ENCODE results near the gene GP1BB. TPM values are rescaled to one million over a fixed set of nuclear protein-coding genes. Genes with fewer than 3 reads are reported as not detected.
A peak's percentile ranks its signal among the peaks of the same experiment; 100 is the strongest.

GP1BB gene
- total and polyA plus RNA-seq, 2 of the 4 experiments (the other 2 are of a cell fraction): 0.18 to 1.5 TPM

DNA sequence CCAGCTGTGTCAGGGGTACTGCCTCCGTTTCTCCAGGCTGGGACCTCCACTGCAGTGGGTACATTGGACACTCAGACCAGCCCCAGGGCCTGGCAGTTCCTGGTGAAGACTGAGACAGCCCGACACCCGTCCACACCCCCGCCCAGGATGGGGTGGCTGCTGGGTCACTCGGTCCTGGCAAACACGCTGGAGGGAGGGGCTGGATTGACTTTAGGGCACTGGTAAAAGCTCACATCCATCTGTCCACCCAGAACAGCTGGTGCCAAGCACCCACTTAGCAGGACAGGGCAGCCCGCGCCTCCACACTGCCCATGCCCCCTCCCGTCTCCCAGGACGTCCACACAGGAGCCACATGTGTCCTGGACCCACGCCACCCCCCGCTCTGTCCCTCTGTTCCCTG is 26.5 kb downstream of the GP1BB start:
- peaks cover 39% of the 10 kb centered on the region for H3K27me3 ChIP-seq (ENCODE audit: control insufficient read depth, insufficient read depth, low read length)
- no peak overlapping the region for H4K8ac ChIP-seq (ENCODE audit: low read depth in 2 of 2, low read length in 2 of 2)
- no peaks in the 10 kb centered on the region for H4K20me1 ChIP-seq (ENCODE audit: insufficient read depth, low read length)
- H3K9ac ChIP-seq (ENCODE audit: low read depth, low read length): no peak overlapping the region
- H3K4ac ChIP-seq (ENCODE audit: low read depth, low read length): no peak overlapping the region
- H2BK20ac ChIP-seq (ENCODE audit: low read depth, low read length): no peak overlapping the region
- no peaks in the 10 kb centered on the region for H3K36me3 ChIP-seq (ENCODE audit: control insufficient read depth, insufficient read depth, low read length)
- DNase-seq (no peak), ATAC-seq (ENCODE audit: low read depth) (no peak)
- in situ Hi-C loops (cut with MboI; ENCODE audit: low sequenced_read_pairs) (no loop called here), dilution Hi-C loops (cut with HindIII; ENCODE audit: low sequenced_read_pairs, unreplicated experiment) (no loop called here), intact Hi-C loops (cut with micrococcal nuclease) (no loop called here)
- H2AFZ ChIP-seq (replicated peaks; ENCODE audit: low read length, poor library complexity): no peak overlapping the region
- H4K5ac ChIP-seq (ENCODE audit: low read depth, low read length): no peak overlapping the region
- H3K4me2 ChIP-seq (ENCODE audit: low read depth, low read length): no peak overlapping the region
- H3K79me1 ChIP-seq (ENCODE audit: low read depth in 1 of 2, low read length in 2 of 2): no peaks in the 10 kb centered on the region
- no peak overlapping the region for H2AK5ac ChIP-seq (ENCODE audit: low read depth, low read length)
- POLR2A ChIA-PET (ENCODE audit: unreplicated experiment): no interaction called here
- no peak overlapping the region for H3K23ac ChIP-seq (ENCODE audit: low read depth, low read length)
- no peak overlapping the region for H3K27ac ChIP-seq (ENCODE audit: insufficient read depth, low read length)
- H3K18ac ChIP-seq (ENCODE audit: low read depth, low read length): no peak overlapping the region
- BruUV-seq (replicated peaks): no TSS peak
- H2AK9ac ChIP-seq (replicated peaks; ENCODE audit: low read depth, low read length, poor library complexity): peak overlapping the region; percentile 37
- H3K14ac ChIP-seq (replicated peaks; ENCODE audit: low read depth, low read length): no peak overlapping the region; the same call in 1 of the 2 replicates
- TF ChIP-seq RCOR1 (IDR thresholded peaks at IDR 0.05; ENCODE audit: insufficient replicate concordance, low read length): no peak
- H3K9me3 ChIP-seq (ENCODE audit: control insufficient read depth, insufficient read depth, low read length): no peaks in the 10 kb centered on the region
- H3K9me1 ChIP-seq (ENCODE audit: insufficient read depth, low read length): peaks cover 5% of the 10 kb centered on the region
- H2BK120ac ChIP-seq (ENCODE audit: low read depth, low read length): no peak overlapping the region
- CTCF ChIA-PET: no interaction called here
- no peak overlapping the region for H3K4me3 ChIP-seq (ENCODE audit: insufficient read depth, low read depth, low read length)
- H3K4me1 ChIP-seq (ENCODE audit: control insufficient read depth, insufficient read depth, low read length): peaks cover 9% of the 10 kb centered on the region
- no peak overlapping the region for H4K91ac ChIP-seq (ENCODE audit: insufficient read depth, low read depth, low read length)
- H2BK5ac ChIP-seq (ENCODE audit: low read depth, low read length, poor library complexity, severe bottlenecking): no peak overlapping the region
- no peak overlapping the region for H2BK15ac ChIP-seq (ENCODE audit: low read depth, low read length)
- 60% methylated on average over 1 of the region's 12 CpGs; no CpG with 5 or more reads in 1 of the 2 experiments for WGBS, 2 experiments (ENCODE audit: extremely low coverage in 2 of 2, insufficient read length in 1 of 2)
- H3K56ac ChIP-seq (ENCODE audit: extremely low read depth, insufficient read depth, low read length): no peak overlapping the region

All from IMR-90 (cell line).